AML-193 (cell line): ENCODE measurements around the gene CHRM4.
A peak's percentile ranks its signal among the peaks of the same experiment; 100 is the strongest.

Source experiments
- DNase-seq, 2 experiments: peaks; one replicate each; lab custom pipeline; 2025; lab: John Stamatoyannopoulos, UW

The CHRM4 gene

GRCh38 chr11:46367244-46367915, 24.2 kb downstream of the CHRM4 start:
- DNase-seq, result no peak

DNA sequence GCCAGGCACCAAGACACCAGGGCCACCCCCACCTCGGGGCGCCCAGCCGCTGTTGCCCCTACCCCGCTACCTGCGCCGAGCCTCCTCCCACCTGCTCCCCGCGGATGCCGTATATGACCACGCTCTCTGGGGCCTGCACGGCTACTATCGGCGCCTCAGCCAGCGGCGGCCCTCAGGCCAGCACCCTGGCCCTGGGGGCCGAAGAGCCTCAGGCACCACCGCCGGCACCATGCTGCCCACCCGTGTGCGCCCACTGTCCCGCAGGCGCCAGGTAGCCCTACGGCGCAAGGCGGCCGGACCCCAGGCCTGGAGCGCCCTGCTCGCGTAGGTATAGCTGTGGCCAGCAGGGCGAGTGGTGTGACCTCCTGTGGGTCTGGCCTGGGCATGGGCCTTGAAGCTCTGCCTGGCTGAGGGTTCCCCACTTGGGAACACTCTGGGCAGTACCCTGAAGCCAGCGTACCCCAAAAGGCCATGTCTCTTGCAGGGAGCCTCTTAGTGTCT, 24.9 kb downstream of the CHRM4 start:
- DNase-seq, result no peak

DNA sequence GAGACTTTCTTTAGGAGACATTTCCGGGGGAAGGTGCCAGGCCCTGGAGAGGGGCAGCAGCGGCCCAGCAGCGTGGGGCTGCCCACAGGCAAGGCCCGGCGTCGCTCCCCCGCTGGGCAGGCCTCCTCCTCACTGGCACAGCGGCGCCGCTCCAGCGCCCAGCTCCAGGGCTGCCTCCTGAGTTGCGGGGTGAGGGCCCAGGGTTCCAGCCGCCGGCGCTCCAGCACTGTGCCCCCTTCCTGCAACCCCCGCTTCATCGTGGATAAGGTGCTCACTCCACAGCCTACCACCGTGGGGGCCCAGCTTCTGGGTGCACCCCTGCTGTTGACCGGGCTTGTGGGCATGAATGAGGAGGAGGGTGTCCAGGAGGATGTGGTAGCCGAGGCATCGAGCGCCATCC, 25.3 kb downstream of the CHRM4 start:
- no peak for DNase-seq

- no peak for DNase-seq
Measured at GRCh38 chr11:46364791-46365190, 26.8 kb downstream of the CHRM4 start.

DNA sequence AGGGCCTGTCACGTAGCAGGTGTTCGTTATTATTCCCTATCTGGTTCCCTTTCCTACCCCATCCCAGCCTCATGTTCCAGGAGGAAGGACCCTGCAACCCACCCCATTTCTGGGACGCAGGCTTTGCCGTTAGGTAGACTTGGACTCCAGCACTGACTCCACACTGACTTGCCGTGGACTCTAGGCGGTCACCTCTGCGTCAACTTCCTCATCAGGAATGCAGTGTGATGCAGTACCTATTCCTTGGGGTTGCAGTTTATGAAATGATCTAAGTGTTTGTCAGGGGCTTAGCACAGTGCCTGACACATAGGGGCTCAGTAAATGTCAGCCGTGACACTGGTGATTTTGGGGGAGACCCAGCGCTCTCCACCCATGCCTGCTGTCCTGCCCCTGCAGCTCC, 27.5 kb downstream of the CHRM4 start:
- no peak for DNase-seq

DNA sequence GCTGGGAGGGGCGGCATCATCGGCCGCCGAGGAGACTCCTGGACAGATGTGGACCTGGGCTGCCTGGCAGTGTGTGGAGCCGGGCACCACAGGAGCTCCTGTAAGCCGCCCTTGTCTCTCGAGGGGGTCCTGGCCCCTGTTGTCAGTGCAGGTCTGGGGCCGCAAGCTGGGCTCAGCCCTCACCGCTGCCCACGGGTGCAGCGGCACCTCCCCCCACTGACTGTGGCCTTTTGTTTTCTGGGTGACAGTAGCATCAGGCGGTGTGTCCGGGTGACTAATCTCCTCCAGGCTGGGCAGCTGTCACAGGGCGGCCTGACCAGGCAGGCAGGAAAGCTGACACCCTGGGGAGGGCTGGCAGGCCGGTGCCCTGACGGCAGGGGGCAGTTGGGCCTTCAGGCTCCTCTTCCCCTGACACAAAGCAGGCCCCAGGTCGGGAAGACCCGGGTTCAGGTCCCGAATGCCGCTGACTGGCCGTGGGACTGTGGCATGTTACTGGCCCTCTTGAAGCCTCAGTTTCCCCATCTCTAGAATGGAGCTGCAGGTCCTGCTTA, 28.0 kb downstream of the CHRM4 start:
- no peak for DNase-seq

DNA sequence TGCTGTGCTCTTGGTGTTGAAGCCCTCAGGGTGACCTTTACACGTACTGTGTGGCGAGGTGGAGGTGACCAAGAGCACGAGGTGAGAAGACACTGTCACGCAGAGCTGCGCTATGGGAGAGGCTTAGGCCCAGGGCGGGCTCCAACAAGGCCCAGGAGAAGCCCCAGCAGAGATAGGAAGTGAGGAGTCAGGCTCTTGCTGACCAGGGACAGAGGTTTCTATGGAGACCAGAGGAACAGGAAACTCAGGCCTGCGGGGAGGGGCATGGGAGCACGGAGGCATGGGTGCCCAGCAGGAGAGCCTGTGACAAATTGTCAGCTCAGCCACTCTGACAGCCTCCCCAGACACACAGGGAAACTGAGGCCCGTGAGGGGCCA, 28.6 kb downstream of the CHRM4 start:
- DNase-seq, result peak; percentile 43 to 64

DNA sequence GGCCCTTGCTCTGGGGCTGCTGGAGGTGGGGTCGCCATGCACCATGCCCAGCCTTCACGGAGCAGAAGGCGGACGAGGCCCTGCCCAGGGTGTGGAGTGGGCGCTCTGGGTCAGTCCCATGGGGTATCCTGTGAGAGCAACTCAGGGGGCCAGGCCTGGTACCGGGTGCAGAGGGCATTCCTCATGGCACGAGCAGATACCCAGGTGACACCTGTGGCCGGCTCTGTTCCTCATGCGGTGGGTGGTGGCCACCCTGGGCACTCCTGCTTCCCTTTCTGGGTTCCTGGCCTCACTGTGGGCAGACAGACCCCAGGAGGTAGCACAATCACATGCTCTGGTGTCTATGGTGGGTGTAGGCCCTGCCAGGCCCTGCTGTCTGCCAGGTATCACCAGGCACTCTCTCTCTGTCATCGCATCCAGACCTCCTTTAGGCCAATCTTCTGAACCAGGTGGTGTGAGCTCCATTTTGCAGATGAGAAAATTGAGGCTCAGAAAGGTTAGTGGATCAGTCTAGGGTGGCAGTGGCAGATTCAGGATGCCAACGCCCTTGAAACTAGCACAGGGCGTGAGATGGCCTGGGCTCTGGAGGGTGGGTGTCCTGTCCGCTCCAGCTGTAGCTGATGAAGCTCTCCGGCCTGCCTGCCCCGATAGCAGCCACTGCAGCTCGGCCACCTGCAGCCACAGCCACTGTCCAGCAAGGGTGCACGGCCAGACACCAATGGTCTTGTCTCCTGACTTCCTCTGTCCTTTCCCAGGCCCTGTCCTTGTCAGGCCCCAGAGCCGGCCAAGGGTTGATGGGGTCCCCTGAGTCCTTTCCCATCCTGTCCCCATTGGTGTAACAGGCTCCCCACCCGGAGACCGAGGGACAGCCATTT, 29.2 kb downstream of the CHRM4 start:
- DNase-seq, result no peak

DNA sequence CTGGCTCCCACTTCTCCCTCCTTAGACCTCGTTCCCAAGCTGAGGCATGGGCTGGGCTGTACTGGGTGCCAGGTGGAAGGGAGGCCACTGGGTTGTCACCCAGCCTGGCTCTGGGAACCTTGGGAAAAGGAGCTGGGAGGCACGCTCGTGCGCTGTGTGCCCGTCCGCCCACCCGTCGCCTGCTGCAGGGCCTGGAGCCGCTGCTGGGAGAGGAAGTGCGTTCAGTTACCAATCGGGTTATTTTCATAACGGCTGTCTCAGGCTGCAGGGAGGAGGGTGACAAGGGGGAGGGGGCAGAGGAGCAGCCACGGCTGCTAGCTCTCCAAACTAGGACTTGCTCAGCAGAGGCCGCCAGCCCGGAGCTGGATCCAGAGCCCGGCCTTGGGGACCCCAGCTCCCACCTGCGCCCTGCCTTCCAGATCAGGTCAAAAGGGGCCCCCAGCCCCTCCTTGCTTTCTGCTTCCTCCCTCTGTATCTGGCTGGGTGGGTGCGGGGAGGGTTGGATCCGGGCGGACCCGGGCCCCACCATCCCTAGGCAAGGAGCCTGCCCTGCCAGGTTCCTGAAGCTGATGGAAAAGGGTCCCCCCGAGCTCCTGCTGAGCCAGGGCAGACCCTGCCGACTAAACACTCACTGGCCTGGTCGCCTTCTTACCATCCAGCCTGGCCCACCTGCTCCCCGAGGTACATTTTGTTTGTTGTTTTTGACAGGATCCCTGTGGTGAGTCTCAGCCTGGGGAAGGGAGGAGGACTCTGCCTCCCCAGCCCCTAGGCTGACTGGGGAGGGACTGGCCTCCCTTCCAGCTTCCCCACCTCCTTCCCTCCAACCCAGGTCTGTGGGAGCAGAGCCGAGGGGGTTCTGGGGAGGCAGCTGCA, 30.1 kb downstream of the CHRM4 start:
- peak; percentile 77 to 80 for DNase-seq

- peak; percentile 34 to 39 for DNase-seq
Measured at GRCh38 chr11:46360878-46361277, 30.7 kb downstream of the CHRM4 start.

GRCh38 chr11:46359953-46360352, 31.6 kb downstream of the CHRM4 start:
- no peak for DNase-seq

GRCh38 chr11:46357483-46357936, 34.1 kb downstream of the CHRM4 start:
- peak; percentile 35 to 45 for DNase-seq

DNA sequence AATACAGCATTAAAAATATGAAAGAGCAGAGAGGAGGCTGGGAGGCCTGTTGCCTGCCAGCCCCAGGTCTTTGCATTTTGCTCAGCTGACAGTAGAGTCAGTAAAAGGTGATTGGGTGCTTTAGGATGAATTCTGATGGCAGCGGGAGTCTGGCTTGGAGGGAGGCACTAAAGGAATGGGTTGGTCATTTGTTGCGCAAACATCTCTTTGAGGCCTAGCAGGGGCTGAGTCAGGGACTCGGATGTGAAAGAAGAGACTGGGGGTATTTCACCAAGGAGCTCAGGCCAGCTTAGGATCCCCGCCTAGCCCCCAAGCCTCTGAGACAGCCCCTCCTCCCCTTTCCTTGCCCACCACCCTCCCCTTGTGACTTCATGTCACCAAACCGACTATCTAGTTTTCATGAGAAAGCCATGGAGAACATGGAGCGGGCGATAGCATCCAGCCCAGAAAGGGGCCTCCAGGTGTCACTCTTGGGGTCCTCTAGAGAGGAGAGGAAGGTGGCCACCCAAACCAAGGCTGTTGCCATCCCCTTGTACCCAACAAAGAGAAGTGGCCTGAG, 34.6 kb downstream of the CHRM4 start:
- peak; percentile 61 to 65 for DNase-seq

DNA sequence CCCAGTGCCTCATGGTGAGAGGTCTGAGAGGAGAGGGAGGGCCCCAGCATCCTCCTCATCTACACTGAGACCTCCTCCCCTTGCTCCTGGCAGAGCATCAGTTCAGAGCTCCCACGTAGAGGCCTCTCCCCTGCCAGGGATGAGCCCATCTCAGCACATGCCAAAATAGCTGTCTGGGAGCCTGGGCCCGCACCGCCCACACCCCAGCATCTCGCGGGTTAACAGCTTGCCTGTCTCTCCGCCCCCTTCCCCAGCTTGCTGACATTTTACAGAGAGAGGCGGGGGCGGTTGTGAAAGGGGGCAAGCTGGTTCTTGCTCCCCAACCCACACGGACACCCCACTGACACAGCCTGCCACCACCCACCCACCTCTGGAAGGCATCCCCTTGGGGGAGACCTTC, 37.9 kb downstream of the CHRM4 start:
- DNase-seq, result no peak

- DNase-seq, result peak in 1 of 2 experiments; percentile 13
Measured at GRCh38 chr11:46352063-46352841, 39.3 kb downstream of the CHRM4 start.

DNA sequence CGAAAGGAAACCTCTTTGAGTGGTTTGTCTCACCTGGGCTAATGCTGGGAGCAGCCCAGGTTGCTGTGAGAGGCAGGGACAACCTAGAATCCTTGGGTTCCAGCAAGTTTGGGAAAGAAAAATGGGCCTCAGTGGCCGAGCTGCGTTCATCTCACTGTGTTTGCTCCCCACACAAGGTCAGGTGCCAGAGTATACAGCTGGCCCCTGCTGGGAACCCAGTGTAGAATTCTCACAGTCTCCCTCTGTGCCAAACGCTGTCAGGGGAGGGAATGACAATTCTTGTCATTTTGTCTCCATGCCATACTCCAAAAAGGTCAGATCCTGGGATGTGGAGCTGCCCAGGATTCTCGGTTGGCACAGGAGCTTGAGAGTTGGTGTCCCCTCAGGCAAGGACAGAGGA, 40.0 kb downstream of the CHRM4 start:
- no peak for DNase-seq

DNA sequence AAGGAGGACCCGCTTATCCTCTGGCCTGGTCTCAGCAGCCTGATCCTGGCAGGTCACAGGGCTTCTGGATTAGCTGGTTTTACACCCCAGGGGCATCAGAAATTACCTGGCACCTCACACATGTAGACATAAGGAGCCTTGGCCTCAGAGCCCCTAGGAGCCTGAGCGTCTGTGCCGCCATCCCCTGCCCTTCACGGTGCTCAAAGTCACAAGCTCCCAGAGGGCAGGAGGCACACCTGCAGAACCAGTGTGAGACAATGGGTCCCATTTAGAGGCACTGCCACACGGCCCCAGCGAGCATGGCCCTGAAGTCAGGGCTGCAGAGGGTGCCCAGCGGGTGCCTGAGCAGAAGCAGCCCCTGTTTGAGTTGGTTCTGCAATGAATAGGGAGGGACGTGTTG, 40.4 kb downstream of the CHRM4 start:
- no peak for DNase-seq

- DNase-seq, result no peak
Measured at GRCh38 chr11:46350695-46351094, 40.9 kb downstream of the CHRM4 start.

DNA sequence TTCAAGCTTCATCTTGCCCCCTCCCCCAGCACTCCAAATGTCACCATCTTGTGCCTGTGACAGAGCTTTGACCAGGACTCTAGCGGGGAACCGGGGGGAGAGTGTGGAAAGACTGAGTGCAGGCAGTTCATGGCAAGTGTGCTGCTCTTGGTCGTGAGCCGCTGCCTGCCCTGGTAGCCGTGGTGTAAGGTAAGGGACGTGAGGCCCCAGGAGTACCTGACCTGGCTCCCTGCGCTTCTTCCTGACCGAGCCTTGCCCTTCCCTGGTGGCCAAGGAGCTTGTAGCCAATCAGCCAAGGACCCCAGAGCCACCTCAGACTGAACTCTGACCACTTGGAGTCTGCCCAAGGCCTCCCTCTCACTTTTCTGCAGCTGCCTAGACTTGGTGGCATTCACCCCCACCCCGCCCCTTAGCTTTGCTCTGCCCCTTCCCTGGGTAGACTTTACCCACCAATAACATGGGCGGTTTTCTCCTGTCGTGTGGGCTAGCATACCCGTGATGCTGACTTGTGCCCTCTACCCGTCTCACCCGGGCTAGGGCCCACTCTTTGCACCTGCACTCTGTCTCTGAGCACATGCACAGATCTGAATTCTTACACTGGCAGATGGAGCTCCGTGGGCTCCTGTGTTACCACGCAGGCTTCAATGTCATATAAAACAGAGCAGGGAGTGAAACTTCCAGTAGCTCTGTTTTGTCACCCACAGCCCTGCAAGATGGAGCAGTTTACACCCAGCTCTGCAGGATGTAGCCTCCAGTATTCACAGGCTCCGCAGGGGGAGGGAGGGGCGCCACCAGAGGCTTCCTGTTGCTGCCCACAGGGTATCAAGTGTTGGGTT, 42.8 kb downstream of the CHRM4 start:
- DNase-seq, result peak in 1 of 2 experiments; percentile 7
